Endothelial cell of umbilical vein (primary cell): Measurements from ENCODE around the gene DEGS2. TPM values are rescaled to one million over a fixed set of nuclear protein-coding genes. Genes with fewer than 3 reads are reported as not detected.

Source experiments
- BruUV-seq: library from RNA; stranded (reverse); fragments of 400-500 nt; replicated peaks from 2 replicates; lab custom pipeline; 2021; lab: Mats Ljungman, UMichigan
- CTCF ChIA-PET: fragments of 300-600, 350-600 bp; sonication (Branson Sonifier 250); formaldehyde crosslinking; loops from one replicate; lab custom pipeline; 2021; ENCODE audit warnings: antibody characterized with exemption, inconsistent platforms; lab: Charles Lee
- POLR2A ChIA-PET: fragments of 300-600, 350-600 bp; sonication (Branson Sonifier 250); formaldehyde crosslinking; loops from one replicate; lab custom pipeline; 2021; ENCODE audit warnings: antibody characterized with exemption, inconsistent platforms; lab: Charles Lee
- DNase-seq: peaks from one replicate; pipeline ENCODE4 v3.0.0-alpha.2; 2011; ENCODE audit warnings: low read depth, low spot score
- FAIRE-seq: peaks from 2 replicates; lab custom pipeline; 2011; peaks lifted over from hg19 to GRCh38; lab: Jason Lieb, UNC
- H2AFZ ChIP-seq: 2 replicates; pipeline ENCODE4 v1.6.0; 2012; ENCODE audit warnings: low read depth, low read length, control low read depth, inconsistent platforms
- H3K27ac ChIP-seq: 2 replicates; pipeline ENCODE4 v1.5.1; 2011; ENCODE audit warnings: low read depth, mild to moderate bottlenecking, control low read depth, low read length, moderate library complexity; ENCODE audit not compliant: insufficient read depth
- H3K27me3 ChIP-seq, 2 experiments: 2 replicates each; pipeline versions ENCODE4 v1.6.0 to v1.6.1; 2011; ENCODE audit warnings: low read length in 2 of 2, mixed read lengths in 1 of 2; ENCODE audit not compliant: control insufficient read depth in 2 of 2, insufficient read depth in 2 of 2
- H3K36me3 ChIP-seq, 2 experiments: 2 replicates in 1 of 2; 3 replicates in 1 of 2; pipeline ENCODE4 v1.5.1; 2011; ENCODE audit warnings: low read length in 2 of 2, mild to moderate bottlenecking in 1 of 2, moderate library complexity in 1 of 2; ENCODE audit not compliant: control insufficient read depth in 2 of 2, insufficient read depth in 2 of 2; ENCODE audit errors: extremely low read depth in 1 of 2
- H3K4me1 ChIP-seq: 3 replicates; pipeline ENCODE4 v1.5.1; 2011; ENCODE audit warnings: mild to moderate bottlenecking, low read length; ENCODE audit not compliant: control insufficient read depth, insufficient read depth; ENCODE audit errors: extremely low read depth
- H3K4me2 ChIP-seq: 2 replicates; pipeline ENCODE4 v1.6.1; 2011; ENCODE audit warnings: low read length, control low read depth, mixed read lengths; ENCODE audit not compliant: insufficient read depth
- H3K4me3 ChIP-seq, 3 experiments: fragments of 200-600 bp in 1 of 3; sonication (generic), shearing (Covaris generic) in 1 of 3; replicated peaks in 1 of 3; 2 replicates each; pipeline ENCODE4 v1.5.1; 2011 to 2016; ENCODE audit warnings: control low read depth in 3 of 3, low read length in 3 of 3, mild to moderate bottlenecking in 2 of 3, inconsistent platforms in 1 of 3, low read depth in 1 of 3, moderate library complexity in 1 of 3; ENCODE audit not compliant: insufficient read depth in 1 of 3
- H3K79me2 ChIP-seq: 2 replicates; pipeline ENCODE4 v1.6.0; 2012; ENCODE audit warnings: low read length, inconsistent platforms; ENCODE audit not compliant: control insufficient read depth, insufficient read depth
- H3K9ac ChIP-seq: replicated peaks from 2 replicates; pipeline ENCODE3; 2011; ENCODE audit warnings: low read length, control low read depth; ENCODE audit not compliant: insufficient read depth; ENCODE audit errors: extremely low read depth
- H3K9me1 ChIP-seq: replicated peaks from 3 replicates; pipeline ENCODE4 v1.6.0; 2011; ENCODE audit warnings: mild to moderate bottlenecking, low read length; ENCODE audit not compliant: control insufficient read depth, insufficient read depth; ENCODE audit errors: extremely low read depth
- H3K9me3 ChIP-seq: replicated peaks from 2 replicates; pipeline ENCODE4 v1.5.1; 2012; ENCODE audit warnings: low read length, inconsistent platforms; ENCODE audit not compliant: control insufficient read depth, insufficient read depth
- H4K20me1 ChIP-seq: replicated peaks from 2 replicates; pipeline ENCODE3; 2011; ENCODE audit warnings: mild to moderate bottlenecking, low read length; ENCODE audit not compliant: control insufficient read depth, insufficient read depth; ENCODE audit errors: extremely low read depth
- EZH2 ChIP-seq: IDR thresholded peaks from 2 replicates; pipeline ENCODE4 v1.6.1; 2012; ENCODE audit warnings: borderline replicate concordance, low read depth, mild to moderate bottlenecking, moderate library complexity, low read length, inconsistent platforms; ENCODE audit not compliant: severe bottlenecking
- FOS ChIP-seq: IDR thresholded peaks from 2 replicates; pipeline ENCODE4 v1.6.1; 2011; ENCODE audit warnings: mild to moderate bottlenecking, low read length, moderate library complexity, borderline replicate concordance; ENCODE audit not compliant: insufficient read depth
- GATA2 ChIP-seq: IDR thresholded peaks from 2 replicates; pipeline ENCODE4 v1.7.0; 2011; ENCODE audit warnings: low read depth, mild to moderate bottlenecking, moderate library complexity, mixed read lengths, low read length; ENCODE audit not compliant: insufficient read length, insufficient read depth
- JUN ChIP-seq: IDR thresholded peaks from 2 replicates; pipeline ENCODE4 v1.6.1; 2011; ENCODE audit warnings: borderline replicate concordance, low read depth; ENCODE audit not compliant: insufficient read length, insufficient read depth
- MYC ChIP-seq: IDR thresholded peaks from one replicate; pipeline ENCODE4 v1.6.1; 2011; ENCODE audit warnings: mild to moderate bottlenecking, low read depth, low read length
- POLR2A ChIP-seq: IDR thresholded peaks from 2 replicates; pipeline ENCODE4 v1.6.1; 2012; ENCODE audit warnings: low read depth, mild to moderate bottlenecking, control low read depth, low read length
- POLR2AphosphoS5 ChIP-seq: IDR thresholded peaks from 2 replicates; pipeline ENCODE4 v1.6.1; 2012; ENCODE audit warnings: low read depth, mild to moderate bottlenecking, control low read depth, low read length, moderate library complexity; ENCODE audit not compliant: insufficient read depth
- dilution Hi-C: fragments of 300-500 bp; cut with MboI; formaldehyde crosslinking; loops from one replicate; pipeline ENCODE4 v1.15.0; 2019; ENCODE audit warnings: low sequenced_read_pairs; ENCODE audit not compliant: extremely low pct_ligation_motif_present
- intact Hi-C: fragments of 100-400 bp; cut with micrococcal nuclease; formaldehyde crosslinking; loops from one replicate; pipeline ENCODE4 v1.10.0; 2022
- polyA plus RNA-seq, 4 experiments: library from polyadenylated mRNA; depleted of rRNA in 3 of 4; stranded (reverse) in 3 of 4; unstranded in 1 of 4; fragments of >200 nt; gene quantifications; 2 replicates each; pipeline versions ENCODE4 v1.2.1 to v1.2.3, GENCODE V29; 2011 to 2012; ENCODE audit warnings: missing spikeins in 1 of 4
- total RNA-seq: library from RNA; stranded (reverse); gene quantifications from 2 replicates; pipeline ENCODE4 v1.2.3, GENCODE V29; 2021
- TF ChIP-seq, protein P1 (sequence below), 2 donors: IDR thresholded peaks; 1 replicate in 1 of 2; 2 replicates in 1 of 2; pipeline ENCODE4 v1.5.1; 2011; ENCODE audit warnings: low read length in 2 of 2, mild to moderate bottlenecking in 2 of 2, moderate library complexity in 2 of 2, control low read depth in 1 of 2, inconsistent platforms in 1 of 2, low read depth in 1 of 2; ENCODE audit not compliant: insufficient read depth in 1 of 2; ENCODE audit errors: extremely low read depth in 1 of 2
- TF ChIP-seq, protein P2 (sequence below): IDR thresholded peaks from 2 replicates; pipeline ENCODE4 v1.6.1; 2011; ENCODE audit not compliant: insufficient read depth, insufficient read length

The DEGS2 gene
- total and polyA plus RNA-seq, 2 donors (not counting 3 experiments of a cell fraction or from before 2014, with no cell fraction given) = 0.06 TPM; not detected in 1

DNA sequence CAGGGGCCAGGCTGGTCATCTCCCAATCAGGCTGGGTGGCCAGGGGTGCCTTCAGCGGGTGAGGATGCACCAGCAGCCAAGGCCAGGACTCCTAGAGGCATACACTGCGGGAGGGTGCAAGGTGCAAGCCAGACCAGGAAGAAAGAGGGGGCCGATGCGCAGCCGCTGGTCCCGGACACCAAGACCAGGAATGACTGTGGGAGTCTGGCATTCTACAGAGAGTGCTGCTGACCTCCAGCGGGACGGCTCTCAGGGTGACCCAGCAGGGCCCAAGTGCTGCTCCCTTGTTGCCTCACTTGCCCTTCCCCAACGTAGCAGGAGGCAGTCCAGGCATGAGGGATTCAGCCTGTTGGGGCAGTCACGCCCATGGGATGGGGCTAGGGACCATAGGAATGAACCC is 35.8 kb downstream of the DEGS2 start:
- ChIA-PET POLR2A (no interaction called here), CTCF (no interaction called here)
- no peaks in the 10 kb centered on the region for H3K9me1 ChIP-seq
- intact Hi-C loops = no loop called here
- no peak overlapping the region for H2AFZ ChIP-seq
- no peaks in the 10 kb centered on the region for H3K79me2 ChIP-seq
- H3K27me3 ChIP-seq = no peaks in the 10 kb centered on the region
- H3K4me2 ChIP-seq = no peak overlapping the region
- H3K36me3 ChIP-seq = peaks cover 0 to 2% of the 10 kb centered on the region in 2 experiments
- DNase-seq (no peak), FAIRE-seq (no peak)
- no peaks in the 10 kb centered on the region for H3K4me1 ChIP-seq
- BruUV-seq = no TSS peak
- no peak overlapping the region for H3K27ac ChIP-seq
- dilution Hi-C loops = no loop called here
- H3K9me3 ChIP-seq = no peaks in the 10 kb centered on the region
- TF ChIP-seq, protein P1, sequence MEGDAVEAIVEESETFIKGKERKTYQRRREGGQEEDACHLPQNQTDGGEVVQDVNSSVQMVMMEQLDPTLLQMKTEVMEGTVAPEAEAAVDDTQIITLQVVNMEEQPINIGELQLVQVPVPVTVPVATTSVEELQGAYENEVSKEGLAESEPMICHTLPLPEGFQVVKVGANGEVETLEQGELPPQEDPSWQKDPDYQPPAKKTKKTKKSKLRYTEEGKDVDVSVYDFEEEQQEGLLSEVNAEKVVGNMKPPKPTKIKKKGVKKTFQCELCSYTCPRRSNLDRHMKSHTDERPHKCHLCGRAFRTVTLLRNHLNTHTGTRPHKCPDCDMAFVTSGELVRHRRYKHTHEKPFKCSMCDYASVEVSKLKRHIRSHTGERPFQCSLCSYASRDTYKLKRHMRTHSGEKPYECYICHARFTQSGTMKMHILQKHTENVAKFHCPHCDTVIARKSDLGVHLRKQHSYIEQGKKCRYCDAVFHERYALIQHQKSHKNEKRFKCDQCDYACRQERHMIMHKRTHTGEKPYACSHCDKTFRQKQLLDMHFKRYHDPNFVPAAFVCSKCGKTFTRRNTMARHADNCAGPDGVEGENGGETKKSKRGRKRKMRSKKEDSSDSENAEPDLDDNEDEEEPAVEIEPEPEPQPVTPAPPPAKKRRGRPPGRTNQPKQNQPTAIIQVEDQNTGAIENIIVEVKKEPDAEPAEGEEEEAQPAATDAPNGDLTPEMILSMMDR (IDR thresholded peaks at IDR 0.05; ENCODE audit: extremely low read depth in 1 of 2, insufficient read depth in 1 of 2, low read depth in 1 of 2, low read length in 2 of 2) = no peak
- TF ChIP-seq POLR2A = no peak
- no peak for TF ChIP-seq GATA2
- TF ChIP-seq JUN = no peak
- TF ChIP-seq MYC = no peak
- no peak for TF ChIP-seq EZH2
- TF ChIP-seq FOS = no peak
- TF ChIP-seq, protein P2, sequence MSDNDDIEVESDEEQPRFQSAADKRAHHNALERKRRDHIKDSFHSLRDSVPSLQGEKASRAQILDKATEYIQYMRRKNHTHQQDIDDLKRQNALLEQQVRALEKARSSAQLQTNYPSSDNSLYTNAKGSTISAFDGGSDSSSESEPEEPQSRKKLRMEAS = no peak
- no peak for TF ChIP-seq POLR2AphosphoS5
- no peak overlapping the region for H3K4me3 ChIP-seq
- no peaks in the 10 kb centered on the region for H4K20me1 ChIP-seq
- H3K9ac ChIP-seq = no peak overlapping the region
